Peyer's patch (tissue), 4 donors: ENCODE data around the gene MFSD2B.

Experiments used
- CTCF ChIP-seq, 6 experiments: fragments of 450-650 bp in 4 of 6; fragments of 200-600 bp in 2 of 6; sonication (generic) in 1 of 6; IDR thresholded peaks; one replicate each; pipeline ENCODE4 v1.5.1; 2017 to 2019; ENCODE audit warnings: antibody characterized with exemption in 6 of 6, mild to moderate bottlenecking in 3 of 6, moderate library complexity in 1 of 6
- POLR2A ChIP-seq, 2 donors: fragments of 450-650 bp; IDR thresholded peaks; one replicate each; pipeline ENCODE4 v1.5.1; 2017; ENCODE audit warnings: antibody characterized with exemption in 2 of 2, mild to moderate bottlenecking in 2 of 2, moderate library complexity in 2 of 2

DNA sequence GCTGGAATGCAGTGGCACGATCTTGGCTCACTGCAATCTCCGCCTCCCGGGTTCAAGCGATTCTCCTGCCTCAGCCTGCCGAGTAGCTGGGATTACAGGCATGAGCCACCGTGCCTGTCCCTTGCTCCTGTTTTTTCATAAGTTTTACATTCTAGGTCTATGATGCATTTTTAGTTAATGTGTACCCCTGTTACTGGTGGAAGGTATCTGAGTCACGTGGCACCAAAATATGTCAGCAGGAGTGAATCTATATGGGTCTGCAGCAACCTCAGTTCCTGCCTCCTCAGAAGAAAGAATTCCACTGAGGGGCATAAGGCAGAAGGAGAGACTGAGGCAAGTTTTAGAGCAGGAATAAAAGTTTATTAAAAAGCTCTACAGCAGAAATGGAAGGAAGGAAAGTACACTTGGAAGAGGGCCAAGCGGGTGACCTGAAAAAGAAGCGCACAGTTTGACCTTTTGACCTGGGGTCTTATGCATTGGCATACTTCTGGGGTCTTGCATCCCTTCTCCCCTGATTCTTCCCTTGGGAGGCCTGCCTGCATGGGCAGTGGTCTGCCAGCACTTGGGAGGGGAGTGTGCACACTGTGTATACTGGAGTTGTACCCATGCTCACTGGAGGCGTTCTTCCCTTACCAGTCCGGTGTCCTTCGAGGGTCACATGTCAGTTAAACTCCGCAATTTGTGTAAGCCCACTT lies 1.1 kb upstream of the MFSD2B start:
- TF ChIP-seq CTCF (IDR thresholded peaks at IDR 0.05) (no peak), POLR2A (IDR thresholded peaks at IDR 0.05) (no peak)
